ENCODE data around the gene PALS2. TPM values are rescaled to one million over a fixed set of nuclear protein-coding genes. Genes with fewer than 3 reads are reported as not detected.

Gene PALS2
- total RNA-seq, 1 donor from 2014 or later, result 43.1 TPM

DNA sequence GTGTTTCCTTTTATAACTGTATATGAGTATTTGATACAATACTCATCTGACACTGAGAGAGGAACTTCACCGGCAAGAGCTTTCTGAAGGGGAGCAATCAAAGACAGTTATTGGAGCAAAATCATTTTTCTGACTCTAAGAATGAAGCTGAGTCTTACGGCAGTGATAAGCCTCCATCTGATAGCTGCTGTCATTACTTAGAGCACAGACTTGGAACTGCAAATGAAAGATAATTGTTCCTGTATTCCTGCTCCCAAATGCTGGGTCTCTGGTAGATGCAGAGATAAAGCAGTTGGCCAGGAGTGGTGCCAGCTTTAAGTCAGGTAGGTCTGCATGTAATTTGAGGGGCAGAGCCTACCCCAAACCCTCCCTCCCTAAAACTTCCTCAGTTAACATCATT lies 2.3 kb upstream of the PALS2 start:
- peaks cover 55% of the 10 kb centered on the region for H3K27me3 Mint-ChIP-seq
- H3K27ac Mint-ChIP-seq, result no peak overlapping the region
- TF ChIP-seq, protein P1, sequence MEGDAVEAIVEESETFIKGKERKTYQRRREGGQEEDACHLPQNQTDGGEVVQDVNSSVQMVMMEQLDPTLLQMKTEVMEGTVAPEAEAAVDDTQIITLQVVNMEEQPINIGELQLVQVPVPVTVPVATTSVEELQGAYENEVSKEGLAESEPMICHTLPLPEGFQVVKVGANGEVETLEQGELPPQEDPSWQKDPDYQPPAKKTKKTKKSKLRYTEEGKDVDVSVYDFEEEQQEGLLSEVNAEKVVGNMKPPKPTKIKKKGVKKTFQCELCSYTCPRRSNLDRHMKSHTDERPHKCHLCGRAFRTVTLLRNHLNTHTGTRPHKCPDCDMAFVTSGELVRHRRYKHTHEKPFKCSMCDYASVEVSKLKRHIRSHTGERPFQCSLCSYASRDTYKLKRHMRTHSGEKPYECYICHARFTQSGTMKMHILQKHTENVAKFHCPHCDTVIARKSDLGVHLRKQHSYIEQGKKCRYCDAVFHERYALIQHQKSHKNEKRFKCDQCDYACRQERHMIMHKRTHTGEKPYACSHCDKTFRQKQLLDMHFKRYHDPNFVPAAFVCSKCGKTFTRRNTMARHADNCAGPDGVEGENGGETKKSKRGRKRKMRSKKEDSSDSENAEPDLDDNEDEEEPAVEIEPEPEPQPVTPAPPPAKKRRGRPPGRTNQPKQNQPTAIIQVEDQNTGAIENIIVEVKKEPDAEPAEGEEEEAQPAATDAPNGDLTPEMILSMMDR (conservative IDR thresholded peaks at IDR 0.05), result no peak
- no peak overlapping the region for H3K4me3 Mint-ChIP-seq
- H3K36me3 Mint-ChIP-seq, result no peaks in the 10 kb centered on the region
- DNase-seq (ENCODE audit: extremely low spot score, unreplicated experiment), result no peak
- H3K4me1 Mint-ChIP-seq (ENCODE audit: unreplicated experiment), result peaks cover 9% of the 10 kb centered on the region
- H3K9me3 Mint-ChIP-seq, result no peaks in the 10 kb centered on the region

DNA sequence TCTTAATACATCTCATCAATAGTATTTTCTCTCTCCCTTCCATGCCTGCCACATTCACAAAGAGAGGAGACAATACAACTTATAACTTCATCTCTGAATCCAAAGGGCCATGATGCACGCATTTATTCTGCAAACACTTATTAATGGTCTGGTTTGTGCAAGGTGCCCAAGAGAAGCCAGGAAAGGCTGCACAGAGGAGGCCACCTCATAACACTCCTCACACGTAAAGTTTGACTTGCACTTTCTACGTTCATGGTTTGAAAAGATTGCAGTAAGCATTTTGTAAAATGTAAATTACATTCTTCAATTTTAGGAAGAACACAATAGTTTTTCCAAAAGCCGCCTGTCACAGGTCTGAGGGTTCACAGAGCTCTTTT lies 1.2 kb upstream of the PALS2 start:
- H3K4me3 Mint-ChIP-seq, result peak overlapping the region; percentile 93
- peaks cover 57% of the 10 kb centered on the region for H3K27me3 Mint-ChIP-seq

DNA sequence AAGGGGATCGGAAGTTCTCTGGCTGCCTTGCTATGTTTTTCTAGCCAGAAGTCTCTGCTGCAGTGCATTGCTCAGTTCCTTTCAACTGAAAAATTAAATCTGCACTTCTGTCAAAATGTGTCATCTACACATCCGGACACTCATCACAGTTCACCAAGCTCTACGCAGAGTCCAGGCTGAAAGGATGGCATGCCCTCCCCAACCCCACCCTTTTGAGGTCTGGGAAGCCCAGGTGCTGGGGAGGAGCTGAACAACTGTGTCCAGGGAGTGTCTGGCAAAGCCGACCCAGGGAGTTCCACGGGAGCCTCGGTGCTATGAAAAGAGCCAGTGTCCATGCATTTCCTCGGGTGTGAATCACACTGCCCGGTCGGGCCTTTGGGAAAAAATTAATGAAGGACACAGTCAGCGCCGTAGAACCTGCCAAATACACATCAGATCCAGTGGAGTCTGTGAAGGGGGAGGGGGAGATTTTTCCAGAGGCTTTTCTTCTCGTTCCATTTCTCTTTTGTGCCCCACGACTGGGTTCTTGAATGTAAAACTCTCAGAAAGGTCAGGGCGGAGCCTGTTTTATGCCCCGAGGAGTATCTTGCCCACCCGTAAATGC lies 757 bp upstream of the PALS2 start:
- no peaks in the 10 kb centered on the region for H3K9me3 Mint-ChIP-seq
- peak overlapping the region; percentile 93 for H3K4me3 Mint-ChIP-seq
- peak overlapping the region; percentile 68 for H3K27ac Mint-ChIP-seq
- TF ChIP-seq, protein P1 (conservative IDR thresholded peaks at IDR 0.05), result no peak
- H3K4me1 Mint-ChIP-seq (ENCODE audit: unreplicated experiment), result peaks cover 16% of the 10 kb centered on the region
- no peak for DNase-seq (ENCODE audit: extremely low spot score, unreplicated experiment)
- peaks cover 53% of the 10 kb centered on the region for H3K27me3 Mint-ChIP-seq
- H3K36me3 Mint-ChIP-seq, result no peaks in the 10 kb centered on the region

More for the DNA sequence above, 1.2 kb upstream of the PALS2 start:
- no peak for DNase-seq (ENCODE audit: extremely low spot score, unreplicated experiment)
- Mint-ChIP-seq H3K36me3 (no peaks in the 10 kb centered on the region), H3K9me3 (no peaks in the 10 kb centered on the region), H3K27ac (peak overlapping the region; percentile 68), H3K4me1 (ENCODE audit: unreplicated experiment) (peaks cover 16% of the 10 kb centered on the region)
- TF ChIP-seq, protein P1 (conservative IDR thresholded peaks at IDR 0.05), result no peak

DNA sequence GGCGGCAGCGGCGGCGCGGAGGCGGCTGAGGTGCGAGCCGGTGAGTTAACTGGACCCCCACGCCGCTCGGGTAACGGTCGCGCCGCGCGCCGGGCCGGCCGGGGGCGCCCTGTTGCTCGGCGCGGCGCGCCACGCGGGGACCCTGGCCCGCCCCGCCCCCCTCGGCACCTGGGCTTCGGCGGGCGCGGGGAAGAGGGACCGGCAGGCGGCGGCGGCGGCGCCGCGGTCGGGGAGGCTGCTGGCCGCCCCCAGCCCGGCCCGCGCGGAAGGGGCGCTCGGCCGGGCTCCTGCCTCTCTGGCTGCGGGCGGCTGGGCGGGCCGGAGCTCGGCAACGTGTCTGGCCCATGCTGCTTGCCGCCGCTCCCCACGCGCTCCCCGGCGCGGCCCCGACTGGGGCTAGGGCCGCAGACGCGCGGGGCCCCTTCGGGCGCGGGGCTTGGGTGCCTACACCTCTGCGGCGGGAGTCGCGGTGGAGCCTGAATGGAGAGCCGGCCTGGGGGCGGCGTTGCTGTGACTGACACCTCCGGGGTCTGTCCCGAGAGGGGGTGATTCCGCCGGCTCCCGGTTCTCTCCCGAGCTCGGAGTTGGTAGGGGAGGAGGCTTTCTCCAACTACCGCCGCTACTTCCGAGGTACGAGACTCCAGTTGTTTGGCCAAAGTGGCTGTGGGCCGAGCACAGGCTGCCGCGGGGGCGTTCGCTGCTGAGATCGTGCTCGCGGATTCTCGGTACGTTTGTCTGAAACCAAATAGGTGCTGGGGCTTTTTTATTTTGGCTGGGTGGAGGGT lies 494 bp downstream of the PALS2 start:
- Mint-ChIP-seq H3K27ac (peak overlapping the region; percentile 79), H3K36me3 (no peaks in the 10 kb centered on the region), H3K4me1 (ENCODE audit: unreplicated experiment) (peaks cover 25% of the 10 kb centered on the region), H3K27me3 (peaks cover 46% of the 10 kb centered on the region), H3K4me3 (peak overlapping the region; percentile 97), H3K9me3 (no peaks in the 10 kb centered on the region)
- DNase-seq (ENCODE audit: extremely low spot score, unreplicated experiment), result peak; percentile 76
- TF ChIP-seq, protein P1 (conservative IDR thresholded peaks at IDR 0.05), result no peak

DNA sequence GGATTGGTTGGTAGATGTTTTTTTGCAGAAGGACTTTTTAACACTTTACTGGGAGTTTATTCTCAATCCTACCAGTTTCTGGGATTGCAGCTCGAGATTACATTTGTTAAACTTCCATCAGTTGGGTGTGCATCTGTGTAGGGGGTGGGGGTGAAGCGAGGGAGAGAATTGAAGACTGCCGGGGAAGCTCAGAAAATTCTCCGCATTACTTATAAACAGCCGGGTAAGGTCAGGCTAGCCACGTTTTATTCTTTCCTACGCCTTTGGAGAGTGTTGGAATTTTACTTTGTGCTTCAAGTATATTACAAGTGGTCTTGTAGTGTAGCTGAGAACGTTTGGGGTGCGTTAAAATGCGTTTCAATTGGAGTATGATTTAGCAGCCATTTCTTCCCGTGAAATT lies 1.1 kb downstream of the PALS2 start:
- no peaks in the 10 kb centered on the region for H3K36me3 Mint-ChIP-seq
- peaks cover 25% of the 10 kb centered on the region for H3K4me1 Mint-ChIP-seq (ENCODE audit: unreplicated experiment)
- H3K27ac Mint-ChIP-seq, result peak overlapping the region; percentile 79
- no peak for DNase-seq (ENCODE audit: extremely low spot score, unreplicated experiment)
- no peaks in the 10 kb centered on the region for H3K9me3 Mint-ChIP-seq
- peaks cover 40% of the 10 kb centered on the region for H3K27me3 Mint-ChIP-seq
- peak overlapping the region; percentile 97 for H3K4me3 Mint-ChIP-seq
- TF ChIP-seq, protein P1 (conservative IDR thresholded peaks at IDR 0.05), result no peak
